Measurements from ENCODE around the gene GPR137.

GRCh38 chr11:64255135-64256128, 30.2 kb upstream of the GPR137 start:
- TF ChIP-seq EZH2 (IDR thresholded peaks at IDR 0.05; ENCODE audit: insufficient read depth, poor library complexity, severe bottlenecking) (no peak), EZH2phosphoT487 (IDR thresholded peaks at IDR 0.05; ENCODE audit: insufficient read depth, low read depth) (no peak)

All from GM23248 (cell line).